Suprapubic skin (tissue), 4 donors: ENCODE results near the gene TSPAN15. TPM values are rescaled to one million over a fixed set of nuclear protein-coding genes. Genes with fewer than 3 reads are reported as not detected.

Experiments
- DNase-seq, 2 donors: peaks; one replicate each; pipeline ENCODE4 v3.0.0-alpha.2; 2019; ENCODE audit warnings: low spot score in 2 of 2
- H3K27ac ChIP-seq: fragments of 200-600 bp; sonication (generic); one replicate; pipeline ENCODE4 v1.5.1; 2019
- H3K27me3 ChIP-seq: fragments of 200-600 bp; sonication (generic); one replicate; pipeline ENCODE4 v1.5.1; 2019
- H3K36me3 ChIP-seq: fragments of 200-600 bp; sonication (generic); one replicate; pipeline ENCODE4 v1.5.1; 2019
- H3K4me1 ChIP-seq: fragments of 200-600 bp; sonication (generic); one replicate; pipeline ENCODE4 v1.5.1; 2019
- H3K4me3 ChIP-seq: fragments of 200-600 bp; sonication (generic); one replicate; pipeline ENCODE4 v1.5.1; 2019; ENCODE audit warnings: mild to moderate bottlenecking
- H3K9me3 ChIP-seq: fragments of 200-600 bp; sonication (generic); one replicate; pipeline ENCODE4 v1.5.1; 2019
- CTCF ChIP-seq, 2 donors: fragments of 200-600 bp in 1 of 2; fragments of 450-650 bp in 1 of 2; sonication (generic) in 1 of 2; IDR thresholded peaks; one replicate each; pipeline ENCODE4 v1.5.1; 2016 to 2019; ENCODE audit warnings: antibody characterized with exemption in 2 of 2, mild to moderate bottlenecking in 1 of 2, moderate library complexity in 1 of 2
- EP300 ChIP-seq: sonication (generic); formaldehyde crosslinking; IDR thresholded peaks from one replicate; pipeline ENCODE4 v1.6.1; 2017; ENCODE audit warnings: antibody characterized with exemption
- POLR2A ChIP-seq, 2 donors: fragments of 450-650 bp; IDR thresholded peaks; one replicate each; pipeline ENCODE4 v1.6.1; 2017; ENCODE audit warnings: antibody characterized with exemption in 2 of 2, mild to moderate bottlenecking in 2 of 2, moderate library complexity in 2 of 2
- POLR2AphosphoS5 ChIP-seq, 3 donors: sonication (generic); formaldehyde crosslinking; IDR thresholded peaks; one replicate each; pipeline ENCODE4 v1.6.1; 2017; ENCODE audit warnings: antibody characterized with exemption in 3 of 3
- WGBS: methylation state at CpG from one replicate; pipeline ENCODE4 v1.1.5; 2018; 5-methylcytosine and 5-hydroxymethylcytosine counted together
- total RNA-seq, 4 donors: library from RNA; depleted of rRNA; stranded (reverse); fragments of >200 nt; gene quantifications; one replicate each; pipeline ENCODE4 v1.1.0, GENCODE V29; 2016

TSPAN15 gene
- total RNA-seq, 4 donors from 2014 or later, result 4.0 to 18.1 (median 11.7) TPM

- no peak overlapping the region for H3K27ac ChIP-seq
- no peak for TF ChIP-seq POLR2A (IDR thresholded peaks at IDR 0.05)
- no peak for TF ChIP-seq CTCF (IDR thresholded peaks at IDR 0.05)
- TF ChIP-seq POLR2AphosphoS5 (IDR thresholded peaks at IDR 0.05), result no peak
- no peak for TF ChIP-seq EP300
- no peaks in the 10 kb centered on the region for H3K36me3 ChIP-seq
- H3K4me3 ChIP-seq, result no peak overlapping the region
- no peak for DNase-seq
- H3K9me3 ChIP-seq, result no peaks in the 10 kb centered on the region
- WGBS, result 87% methylated on average over 6 of the region's 6 CpGs
- no peaks in the 10 kb centered on the region for H3K4me1 ChIP-seq
- no peaks in the 10 kb centered on the region for H3K27me3 ChIP-seq
Measured at GRCh38 chr10:69537449-69537848, 86.2 kb downstream of the TSPAN15 start.

- H3K36me3 ChIP-seq, result no peaks in the 10 kb centered on the region
- WGBS, result 84% methylated on average over 3 of the region's 3 CpGs
- H3K27ac ChIP-seq, result no peak overlapping the region
- no peak for DNase-seq
- no peak overlapping the region for H3K4me3 ChIP-seq
- no peaks in the 10 kb centered on the region for H3K4me1 ChIP-seq
- H3K27me3 ChIP-seq, result no peaks in the 10 kb centered on the region
- no peak for TF ChIP-seq POLR2A (IDR thresholded peaks at IDR 0.05)
- TF ChIP-seq EP300, result no peak
- TF ChIP-seq POLR2AphosphoS5 (IDR thresholded peaks at IDR 0.05), result no peak
- no peak for TF ChIP-seq CTCF (IDR thresholded peaks at IDR 0.05)
- H3K9me3 ChIP-seq, result no peaks in the 10 kb centered on the region
Measured at GRCh38 chr10:69538461-69538860, 87.2 kb downstream of the TSPAN15 start.

- no peak overlapping the region for H3K4me3 ChIP-seq
- H3K4me1 ChIP-seq, result no peaks in the 10 kb centered on the region
- DNase-seq, result no peak
- H3K9me3 ChIP-seq, result no peaks in the 10 kb centered on the region
- no peak for TF ChIP-seq EP300
- TF ChIP-seq POLR2A (IDR thresholded peaks at IDR 0.05), result no peak
- TF ChIP-seq POLR2AphosphoS5 (IDR thresholded peaks at IDR 0.05), result no peak
- no peak for TF ChIP-seq CTCF (IDR thresholded peaks at IDR 0.05)
- 49% methylated on average over 2 of the region's 2 CpGs for WGBS
- no peak overlapping the region for H3K27ac ChIP-seq
- H3K27me3 ChIP-seq, result no peaks in the 10 kb centered on the region
- H3K36me3 ChIP-seq, result no peaks in the 10 kb centered on the region
Measured at GRCh38 chr10:69541463-69541862, 90.2 kb downstream of the TSPAN15 start.

- Histone ChIP-seq H3K4me1 (no peaks in the 10 kb centered on the region), H3K36me3 (no peaks in the 10 kb centered on the region), H3K27me3 (peaks cover 21% of the 10 kb centered on the region), H3K27ac (no peak overlapping the region), H3K9me3 (peaks cover 23% of the 10 kb centered on the region), H3K4me3 (no peak overlapping the region)
- DNase-seq, result no peak
- no peak for TF ChIP-seq POLR2A (IDR thresholded peaks at IDR 0.05)
- no peak for TF ChIP-seq CTCF (IDR thresholded peaks at IDR 0.05)
- TF ChIP-seq EP300, result no peak
- TF ChIP-seq POLR2AphosphoS5 (IDR thresholded peaks at IDR 0.05), result no peak
Measured at GRCh38 chr10:69549959-69550358, 98.7 kb downstream of the TSPAN15 start.

GRCh38 chr10:69552268-69552667 lies 101.0 kb downstream of the TSPAN15 start:
- DNase-seq, result no peak
- H3K4me3 ChIP-seq, result no peak overlapping the region
- H3K27ac ChIP-seq, result no peak overlapping the region
- peaks cover 23% of the 10 kb centered on the region for H3K9me3 ChIP-seq
- TF ChIP-seq POLR2A (IDR thresholded peaks at IDR 0.05) (no peak), EP300 (no peak), POLR2AphosphoS5 (IDR thresholded peaks at IDR 0.05) (no peak), CTCF (IDR thresholded peaks at IDR 0.05) (no peak)
- 50% methylated on average over 1 of the region's 1 CpG for WGBS
- peaks cover 24% of the 10 kb centered on the region for H3K27me3 ChIP-seq
- no peaks in the 10 kb centered on the region for H3K4me1 ChIP-seq
- no peaks in the 10 kb centered on the region for H3K36me3 ChIP-seq
